Naive thymus-derived CD8-positive, alpha-beta T cell (primary cell): ENCODE measurements around the gene AFAP1L1. TPM values are rescaled to one million over a fixed set of nuclear protein-coding genes. Genes with fewer than 3 reads are reported as not detected.

Experiments
- ATAC-seq, 2 donors: fragments of 150-1000 bp; cut with Tn5 transposase in 1 of 2; sonication (Bioruptor Pico), chemical (Tn5 transposase) in 1 of 2; 1 replicate in 1 of 2; 2 replicates in 1 of 2; pipeline ENCODE4 v1.10.0; 2021; ENCODE audit warnings: mild to moderate bottlenecking in 2 of 2, moderate library complexity in 2 of 2
- POLR2A ChIA-PET: fragments of 350-600 bp; sonication (Branson Sonifier 250); formaldehyde crosslinking; loops from one replicate; lab custom pipeline; 2021; ENCODE audit warnings: antibody characterized with exemption; lab: Charles Lee
- DNase-seq, 10 donors: peaks; one replicate each; pipeline versions ENCODE4 v3.0.0 to v3.0.0-alpha.2; 2020 to 2022
- H3K27ac Mint-ChIP-seq, 10 donors: one replicate each; pipeline ENCODE4 v1.8.0; 2020 to 2022; ENCODE audit warnings: mild to moderate bottlenecking in 10 of 10, mixed read lengths in 10 of 10, moderate library complexity in 4 of 10, inconsistent platforms in 1 of 10
- H3K27me3 Mint-ChIP-seq, 5 donors: one replicate each; pipeline ENCODE4 v1.8.0; 2021 to 2022; ENCODE audit warnings: mixed read lengths in 5 of 5
- H3K36me3 Mint-ChIP-seq, 3 donors: one replicate each; pipeline ENCODE4 v1.8.0; 2020 to 2022; ENCODE audit warnings: mixed read lengths in 3 of 3, mild to moderate bottlenecking in 2 of 3, inconsistent platforms in 1 of 3
- H3K4me1 Mint-ChIP-seq, 4 donors: one replicate each; pipeline ENCODE4 v1.8.0; 2021 to 2022; ENCODE audit warnings: mixed read lengths in 4 of 4
- H3K4me3 Mint-ChIP-seq, 10 donors: one replicate each; pipeline ENCODE4 v1.8.0; 2020 to 2022; ENCODE audit warnings: mild to moderate bottlenecking in 10 of 10, mixed read lengths in 10 of 10, moderate library complexity in 6 of 10, inconsistent platforms in 1 of 10
- H3K9me3 Mint-ChIP-seq, 9 donors: one replicate each; pipeline ENCODE4 v1.8.0; 2020 to 2022; ENCODE audit warnings: mixed read lengths in 9 of 9, mild to moderate bottlenecking in 3 of 9, inconsistent platforms in 1 of 9, moderate library complexity in 1 of 9
- polyA plus RNA-seq, 3 donors: library from polyadenylated mRNA; unstranded; fragments of 300-500 nt; fragmentation: Illumina TruSeq; gene quantifications; one replicate each; pipeline ENCODE4 v1.2.3, GENCODE V29; 2021
- total RNA-seq, 8 experiments: library from RNA in 2 of 8; stranded (reverse) in 2 of 8; gene quantifications; one replicate each; pipeline ENCODE4 v1.2.3 and lab custom pipeline; 2021 to 2026

AFAP1L1 gene
- total and polyA plus RNA-seq, 5 experiments from 2014 or later, result 0.13 to 1.2 (median 0.56) TPM

DNA sequence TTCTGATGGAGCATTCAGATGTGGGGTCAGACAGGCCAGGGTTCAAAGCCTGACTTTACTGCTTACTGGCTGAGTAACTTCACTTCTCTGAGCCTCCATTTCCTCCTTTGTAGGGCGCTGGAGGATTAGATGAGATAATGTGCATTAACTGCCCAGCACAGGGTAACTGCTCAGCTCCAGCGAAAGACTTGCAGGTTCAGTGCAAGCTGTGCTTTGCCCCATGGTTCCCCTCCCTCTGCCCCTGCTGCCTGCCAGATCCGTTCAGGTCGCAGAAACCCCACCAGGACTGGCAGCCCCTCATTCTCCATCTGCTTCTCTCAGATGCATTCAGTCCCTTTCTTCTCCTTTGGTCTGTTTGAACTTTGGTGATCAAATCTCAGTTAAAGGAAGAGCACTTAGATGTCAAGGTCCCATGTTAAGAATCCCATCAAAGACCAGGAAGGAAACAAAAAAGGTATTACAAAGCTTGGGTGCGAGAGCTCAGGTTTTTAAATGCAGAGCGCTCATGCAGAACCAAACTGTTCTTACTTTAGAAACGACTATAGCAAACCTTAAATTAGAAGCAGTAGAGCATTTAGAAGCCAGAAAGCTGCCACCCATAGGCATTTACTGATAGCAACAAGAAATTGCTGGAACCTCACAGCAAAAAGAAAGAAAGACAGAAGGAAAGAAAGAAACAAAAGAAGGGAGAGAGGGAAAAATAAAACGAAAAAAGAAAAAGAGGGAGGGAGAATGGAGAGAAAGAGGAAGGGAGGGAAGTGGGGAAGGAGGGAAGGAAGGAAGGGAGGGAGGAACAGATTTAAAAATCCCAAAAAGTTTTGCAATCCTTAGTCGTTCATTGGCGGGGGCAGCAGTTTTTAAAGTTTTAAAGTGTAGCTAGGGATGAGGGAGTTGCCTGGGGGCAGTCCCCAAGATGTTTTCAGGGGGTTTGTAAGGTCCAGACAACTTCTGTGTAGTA is 23.5 kb downstream of the AFAP1L1 start:
- peak overlapping the region; percentile 23 to 94 (median 82) for H3K27ac Mint-ChIP-seq
- POLR2A ChIA-PET, result interaction anchor here (1.1 kb wide), 1 partner anchor 50 kb away, joined by 4 read pairs; the partner anchor contains the start of gene GRPEL2
- peaks cover 0 to 3% (median 0%) of the 10 kb centered on the region in 5 donors for H3K27me3 Mint-ChIP-seq
- peak in 4 of 10 donors; percentile 15 to 47 (median 29) for DNase-seq
- ATAC-seq, result peak; percentile 68 to 69
- peak overlapping the region; percentile 12 to 89 (median 68) for H3K4me3 Mint-ChIP-seq
- H3K9me3 Mint-ChIP-seq, result no peaks in the 10 kb centered on the region
- H3K36me3 Mint-ChIP-seq, result no peaks in the 10 kb centered on the region
- peaks cover 19 to 59% (median 45%) of the 10 kb centered on the region in 4 donors for H3K4me1 Mint-ChIP-seq

DNA sequence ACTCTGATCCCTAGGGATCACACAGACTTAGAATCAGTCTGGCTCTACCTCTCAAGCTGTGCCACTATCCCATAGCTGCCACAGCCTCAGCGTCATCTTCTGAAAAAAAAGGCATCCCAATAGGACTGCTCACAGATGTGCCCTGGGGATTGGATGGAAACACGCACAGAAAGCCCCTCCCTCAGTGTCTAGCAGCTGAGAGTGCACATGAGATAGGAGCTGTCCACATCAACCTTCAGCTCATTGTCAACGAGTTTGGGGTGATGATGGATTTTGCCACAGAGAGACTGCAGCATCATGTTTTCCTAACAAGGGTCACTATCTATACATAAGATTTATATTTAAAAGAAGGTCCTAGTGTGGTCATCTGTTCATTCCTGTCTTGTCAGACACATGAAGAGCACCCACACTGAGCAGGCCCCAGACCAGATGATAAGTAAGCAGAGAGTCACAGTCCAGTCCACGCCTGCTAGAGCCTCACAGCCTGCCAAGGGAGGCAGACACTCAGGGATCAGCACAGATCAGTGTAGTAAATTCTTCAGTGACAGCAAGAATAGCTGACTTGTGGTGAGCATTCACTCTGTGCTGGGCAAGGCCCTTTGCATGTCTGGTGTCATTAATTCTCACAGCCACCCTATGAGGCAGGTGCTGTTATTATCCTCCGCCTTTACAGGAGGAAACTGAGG is 25.8 kb downstream of the AFAP1L1 start:
- H3K27ac Mint-ChIP-seq, result peak overlapping the region in 9 of 10 donors; percentile 43 to 89 (median 85)
- no peak for DNase-seq
- POLR2A ChIA-PET, result interaction anchor here (0.9 to 1.2 kb wide), 3 partner anchors 24 to 57 kb away, joined by 3 read pairs; partner anchors contain the start of gene GRPEL2
- H3K27me3 Mint-ChIP-seq, result peaks cover 0 to 2% (median 0%) of the 10 kb centered on the region in 5 donors
- ATAC-seq, result no peak
- H3K9me3 Mint-ChIP-seq, result no peaks in the 10 kb centered on the region
- H3K4me3 Mint-ChIP-seq, result peak overlapping the region in 4 of 10 donors; percentile 42 to 68 (median 61)
- H3K36me3 Mint-ChIP-seq, result no peaks in the 10 kb centered on the region
- peaks cover 19 to 59% (median 45%) of the 10 kb centered on the region in 4 donors for H3K4me1 Mint-ChIP-seq

DNA sequence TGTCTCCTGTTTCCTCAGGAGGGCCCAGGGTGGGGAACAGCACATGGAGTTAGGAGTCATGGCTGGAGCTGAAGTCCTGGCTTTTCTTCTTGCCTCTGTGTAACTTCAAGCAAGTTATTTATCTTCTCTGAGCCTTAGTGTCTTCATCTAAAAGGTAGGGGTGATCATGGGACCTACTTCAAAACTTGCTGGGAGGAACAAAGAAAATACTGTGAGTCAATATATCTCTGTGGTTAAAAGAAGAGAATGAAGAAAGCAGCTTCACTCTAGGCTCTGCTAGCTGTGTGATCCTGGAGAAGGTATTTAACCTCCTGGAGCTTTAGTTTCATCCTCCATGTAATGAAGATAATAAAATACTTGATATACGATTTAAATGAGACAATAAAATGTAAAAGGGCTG is 26.5 kb downstream of the AFAP1L1 start:
- Mint-ChIP-seq H3K4me3 (peak overlapping the region in 8 of 10 donors; percentile 1 to 74 (median 57)), H3K9me3 (no peaks in the 10 kb centered on the region), H3K27me3 (peaks cover 0 to 2% (median 0%) of the 10 kb centered on the region in 5 donors), H3K27ac (peak overlapping the region; percentile 2 to 89 (median 86)), H3K4me1 (peaks cover 19 to 59% (median 45%) of the 10 kb centered on the region in 4 donors), H3K36me3 (no peaks in the 10 kb centered on the region)
- ATAC-seq (peak; percentile 73 to 83), DNase-seq (peak in 3 of 10 donors; percentile 24 to 55 (median 50))
- POLR2A ChIA-PET, result interaction anchor here (0.6 to 1.2 kb wide), 4 partner anchors 15 to 58 kb away, joined by 3 to 4 read pairs (median 3); partner anchors contain the start of gene GRPEL2

DNA sequence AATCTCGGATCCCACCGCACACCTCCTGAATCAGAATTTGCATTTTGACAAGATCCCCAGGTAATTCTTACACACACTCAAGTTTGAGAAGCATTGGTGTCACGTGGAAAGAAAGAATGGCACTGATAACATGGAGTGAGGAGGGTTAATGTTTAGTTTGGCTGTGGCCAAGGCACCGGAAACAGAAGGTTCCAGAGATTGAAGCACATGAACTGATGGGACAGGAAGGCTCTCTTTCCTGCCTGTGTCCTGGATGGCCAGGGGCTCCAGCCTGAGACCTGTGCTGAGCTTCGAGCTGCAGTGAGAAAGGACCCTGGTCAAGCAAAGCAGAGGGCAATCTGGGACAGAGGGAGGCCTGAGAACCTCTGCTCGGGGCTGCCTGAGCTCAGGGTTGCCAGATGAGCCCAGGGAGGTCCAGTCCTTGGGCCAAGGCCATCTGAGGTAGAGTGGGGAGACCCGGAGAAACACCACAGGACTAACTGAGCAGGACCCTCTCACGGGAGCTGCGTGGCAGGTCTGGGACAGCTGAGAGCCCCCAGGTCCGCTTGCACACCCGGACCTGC is 27.3 kb downstream of the AFAP1L1 start:
- Mint-ChIP-seq H3K9me3 (no peaks in the 10 kb centered on the region), H3K36me3 (no peaks in the 10 kb centered on the region), H3K27me3 (peaks cover 0 to 2% (median 0%) of the 10 kb centered on the region in 5 donors), H3K27ac (peak overlapping the region in 9 of 10 donors; percentile 3 to 89 (median 62)), H3K4me3 (peak overlapping the region in 7 of 10 donors; percentile 9 to 74 (median 36)), H3K4me1 (peaks cover 19 to 59% (median 45%) of the 10 kb centered on the region in 4 donors)
- DNase-seq, result no peak
- POLR2A ChIA-PET, result interaction anchor here (0.6 to 1.2 kb wide), 4 partner anchors 14 to 223 kb away, joined by 3 to 4 read pairs (median 3); partner anchors contain the start of gene GRPEL2
- no peak for ATAC-seq

DNA sequence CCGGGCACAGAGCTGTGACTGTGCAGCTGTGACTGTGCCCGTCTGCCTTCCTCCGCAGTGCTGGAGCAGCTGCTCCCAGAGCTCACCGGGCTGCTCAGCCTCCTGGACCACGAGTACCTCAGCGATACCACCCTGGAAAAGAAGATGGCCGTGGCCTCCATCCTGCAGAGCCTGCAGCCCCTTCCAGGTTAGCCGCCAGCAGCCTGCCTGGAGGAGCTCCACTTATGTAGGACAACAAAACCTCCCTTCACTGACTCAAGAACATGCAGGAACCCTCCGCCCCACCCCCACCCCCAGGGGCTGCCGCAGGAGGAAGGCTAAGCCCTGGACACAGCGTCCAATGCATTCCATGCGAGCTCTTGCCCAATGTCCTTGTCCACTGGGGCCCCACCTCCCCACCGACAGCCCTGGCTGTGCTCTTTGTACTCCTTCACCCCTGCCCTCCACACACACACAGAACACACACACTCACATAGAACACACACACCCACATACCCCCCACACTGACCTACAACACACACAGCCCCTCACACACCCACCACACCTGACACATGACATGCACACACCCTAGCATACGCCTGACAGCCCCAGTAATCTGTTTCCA is 27.9 kb downstream of the AFAP1L1 start:
- H3K4me1 Mint-ChIP-seq, result peaks cover 15 to 55% (median 42%) of the 10 kb centered on the region in 4 donors
- POLR2A ChIA-PET, result interaction anchor here (0.6 kb wide), 1 partner anchor 222 kb away, joined by 3 read pairs; no protein-coding TSS in a partner anchor
- no peaks in the 10 kb centered on the region for H3K36me3 Mint-ChIP-seq
- peaks cover 0 to 4% (median 0%) of the 10 kb centered on the region in 5 donors for H3K27me3 Mint-ChIP-seq
- no peaks in the 10 kb centered on the region for H3K9me3 Mint-ChIP-seq
- ATAC-seq (no peak), DNase-seq (no peak)
- peak overlapping the region in 4 of 10 donors; percentile 10 to 50 (median 37) for H3K4me3 Mint-ChIP-seq
- H3K27ac Mint-ChIP-seq, result peak overlapping the region in 6 of 10 donors; percentile 8 to 79 (median 30)

DNA sequence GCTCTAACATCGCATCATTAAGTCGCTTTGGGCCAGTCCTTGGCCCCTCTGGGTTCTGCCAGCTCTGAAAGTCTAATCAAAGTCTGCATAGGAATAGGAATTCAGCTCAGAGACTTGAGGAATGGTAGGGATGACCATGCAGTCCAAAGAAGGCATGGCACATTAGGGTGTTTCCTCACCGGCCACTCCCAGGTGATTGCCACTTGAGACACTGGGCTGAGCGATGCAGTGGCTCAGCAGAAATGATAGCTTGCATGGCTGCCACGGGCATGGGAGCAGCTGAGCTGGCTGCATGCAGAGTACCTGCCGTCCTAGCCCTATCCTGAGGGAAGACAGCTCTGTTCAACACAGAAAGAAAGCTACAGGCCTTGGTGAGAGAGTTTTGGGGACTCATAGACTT is 28.8 kb downstream of the AFAP1L1 start:
- peak overlapping the region in 1 of 10 donors; percentile 27 for H3K4me3 Mint-ChIP-seq
- peak overlapping the region in 3 of 10 donors; percentile 19 to 27 (median 22) for H3K27ac Mint-ChIP-seq
- no peak for ATAC-seq
- H3K4me1 Mint-ChIP-seq, result peaks cover 9 to 46% (median 34%) of the 10 kb centered on the region in 4 donors
- no peaks in the 10 kb centered on the region for H3K9me3 Mint-ChIP-seq
- POLR2A ChIA-PET, result interaction anchor here (0.5 kb wide), 1 partner anchor 109 kb away, joined by 4 read pairs; no protein-coding TSS in a partner anchor
- H3K36me3 Mint-ChIP-seq, result no peaks in the 10 kb centered on the region
- DNase-seq, result no peak
- H3K27me3 Mint-ChIP-seq, result peaks cover 0 to 4% (median 0%) of the 10 kb centered on the region in 5 donors

DNA sequence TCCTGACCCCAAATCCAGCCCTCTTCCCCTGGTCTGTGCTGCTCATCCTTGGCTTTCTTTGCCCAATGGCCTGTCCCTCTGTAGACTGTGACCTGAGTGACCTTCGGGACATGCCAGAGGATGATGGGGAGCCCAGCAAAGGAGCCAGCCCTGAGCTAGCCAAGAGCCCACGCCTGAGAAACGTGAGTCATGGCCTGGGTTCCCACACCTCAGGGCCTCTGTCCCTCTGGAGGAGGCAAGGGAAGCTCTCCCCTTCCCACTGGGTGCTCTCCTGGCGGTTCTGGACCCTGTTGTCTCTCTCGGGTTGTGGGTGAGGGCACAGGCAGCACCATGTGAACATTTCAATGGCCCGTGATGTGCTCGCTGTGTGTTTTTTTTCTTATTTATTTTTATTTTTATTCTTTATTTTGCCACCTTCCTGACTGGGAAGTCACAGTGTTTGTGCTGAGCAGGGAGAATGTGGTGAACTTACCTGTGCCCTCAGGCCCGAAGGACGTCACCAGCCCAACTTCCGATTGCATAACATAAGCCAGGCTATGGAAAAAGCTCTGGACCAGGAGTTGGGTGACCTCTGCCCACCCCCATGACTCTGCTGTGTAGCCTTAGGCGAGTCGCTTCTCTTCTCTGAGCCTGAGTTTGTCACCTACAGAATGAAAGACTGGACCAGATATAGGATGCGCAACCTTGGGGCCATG is 29.5 kb downstream of the AFAP1L1 start:
- POLR2A ChIA-PET, result no interaction called here
- H3K27ac Mint-ChIP-seq, result peak overlapping the region in 2 of 10 donors; percentile 11 to 20

DNA sequence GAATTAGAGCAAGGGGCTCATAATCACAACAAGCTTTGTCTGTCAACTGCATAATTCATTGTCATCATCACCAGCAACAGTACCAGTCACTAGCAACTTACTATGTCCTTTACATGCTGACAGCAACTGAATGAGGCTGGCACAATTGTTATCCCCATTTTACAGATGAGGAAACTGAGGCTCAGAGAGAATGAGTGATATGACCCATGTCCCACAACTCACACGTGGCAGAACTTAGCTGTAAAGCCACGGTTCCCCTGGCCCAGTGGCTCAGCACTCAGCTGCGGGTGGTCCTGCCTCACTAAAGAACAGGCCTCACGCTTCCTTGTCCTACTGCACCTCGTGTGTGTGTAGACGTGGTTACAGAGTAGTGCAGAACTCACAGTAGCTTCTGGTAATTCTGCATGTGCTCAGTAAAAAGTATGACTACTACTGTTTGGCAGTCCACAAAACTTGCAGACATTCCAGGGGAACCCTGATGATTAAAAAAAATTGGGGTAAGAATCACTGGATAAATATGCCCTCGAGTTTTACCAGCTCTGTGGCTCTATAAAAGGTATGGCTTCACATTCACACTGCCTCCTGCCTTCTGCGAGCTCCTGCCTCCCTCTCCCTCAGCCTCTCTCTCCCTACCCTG is 30.2 kb downstream of the AFAP1L1 start:
- H3K36me3 Mint-ChIP-seq, result no peaks in the 10 kb centered on the region
- ATAC-seq, result no peak
- H3K4me3 Mint-ChIP-seq, result no peak overlapping the region
- H3K27ac Mint-ChIP-seq, result peak overlapping the region in 3 of 10 donors; percentile 11 to 31 (median 20)
- no peaks in the 10 kb centered on the region for H3K9me3 Mint-ChIP-seq
- POLR2A ChIA-PET, result no interaction called here
- no peak for DNase-seq
- H3K27me3 Mint-ChIP-seq, result peaks cover 0 to 4% (median 0%) of the 10 kb centered on the region in 5 donors
- peaks cover 8 to 32% (median 23%) of the 10 kb centered on the region in 4 donors for H3K4me1 Mint-ChIP-seq

More for the DNA sequence above, 29.5 kb downstream of the AFAP1L1 start:
- Mint-ChIP-seq H3K4me1 (peaks cover 8 to 39% (median 29%) of the 10 kb centered on the region in 4 donors), H3K36me3 (no peaks in the 10 kb centered on the region), H3K4me3 (no peak overlapping the region), H3K9me3 (no peaks in the 10 kb centered on the region), H3K27me3 (peaks cover 0 to 4% (median 0%) of the 10 kb centered on the region in 5 donors)
- no peak for DNase-seq
- no peak for ATAC-seq

DNA sequence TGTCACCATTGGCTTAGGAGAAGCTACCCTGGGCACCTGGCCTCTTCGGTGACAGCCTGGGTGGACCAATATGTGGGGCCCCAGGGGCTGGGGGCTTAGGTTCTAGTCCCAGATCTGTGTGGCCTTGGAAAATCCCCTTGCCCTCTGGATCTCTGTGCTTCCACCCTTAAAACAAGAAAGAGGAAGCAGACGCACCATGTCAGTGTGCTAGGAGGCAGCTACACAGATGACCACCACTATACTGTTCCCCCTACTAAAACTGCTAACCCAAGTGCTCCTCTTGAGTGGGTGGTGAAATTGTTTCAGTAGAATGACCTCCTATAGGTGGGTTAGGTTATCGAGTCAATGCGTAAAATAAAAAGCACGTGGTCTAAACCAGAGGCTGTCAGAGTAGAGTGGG is 31.0 kb downstream of the AFAP1L1 start:
- POLR2A ChIA-PET, result no interaction called here
- DNase-seq, result no peak
- peaks cover 8 to 24% (median 22%) of the 10 kb centered on the region in 4 donors for H3K4me1 Mint-ChIP-seq
- H3K27ac Mint-ChIP-seq, result peak overlapping the region in 1 of 10 donors; percentile 49
- ATAC-seq, result no peak
- H3K36me3 Mint-ChIP-seq, result no peaks in the 10 kb centered on the region
- H3K4me3 Mint-ChIP-seq, result no peak overlapping the region
- H3K9me3 Mint-ChIP-seq, result no peaks in the 10 kb centered on the region
- peaks cover 0 to 4% (median 0%) of the 10 kb centered on the region in 5 donors for H3K27me3 Mint-ChIP-seq

DNA sequence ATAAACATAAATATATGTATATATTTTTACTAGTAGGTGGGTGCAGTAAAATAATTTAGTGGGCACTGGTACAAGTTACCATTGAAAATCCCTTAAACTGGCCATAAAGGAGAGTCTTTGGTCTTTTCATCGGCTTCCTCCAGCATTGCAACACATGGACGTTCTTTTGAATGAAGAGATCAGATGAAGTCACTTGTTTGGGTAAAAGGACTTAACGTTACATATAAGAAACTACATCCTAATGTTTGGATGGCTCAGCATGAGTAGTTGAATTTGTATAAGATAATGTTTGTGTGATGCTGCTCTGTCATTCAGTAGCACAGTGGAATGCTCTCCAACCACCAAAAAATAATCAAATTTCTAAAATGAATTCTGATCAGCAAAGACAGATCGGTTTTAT is 31.6 kb downstream of the AFAP1L1 start:
- Mint-ChIP-seq H3K27ac (no peak overlapping the region), H3K27me3 (peaks cover 0 to 4% (median 0%) of the 10 kb centered on the region in 5 donors), H3K4me1 (peaks cover 5 to 19% (median 17%) of the 10 kb centered on the region in 4 donors), H3K36me3 (no peaks in the 10 kb centered on the region), H3K9me3 (no peaks in the 10 kb centered on the region), H3K4me3 (no peak overlapping the region)
- ATAC-seq (no peak), DNase-seq (no peak)
- POLR2A ChIA-PET, result no interaction called here
